AG04450 (cell line): ENCODE results near the gene SPATA2. TPM values are rescaled to one million over a fixed set of nuclear protein-coding genes. Genes with fewer than 3 reads are reported as not detected.

Experiments used
- CTCF ChIA-PET: fragments of 300-600, 350-600 bp; formaldehyde crosslinking; extraction: SDS; loops from one replicate; lab custom pipeline; 2022; ENCODE audit warnings: antibody characterized with exemption, inconsistent platforms; lab: Charles Lee
- POLR2A ChIA-PET: fragments of 350-600 bp; formaldehyde crosslinking; extraction: SDS; loops from one replicate; lab custom pipeline; 2021; ENCODE audit warnings: antibody characterized with exemption, inconsistent platforms; lab: Yijun Ruan, JAX
- DNase-seq: peaks from one replicate; pipeline ENCODE4 v3.0.0-alpha.2; 2011; ENCODE audit warnings: low read depth, low spot score
- H3K27ac ChIP-seq: one replicate; pipeline ENCODE4 v1.5.1; 2012; ENCODE audit warnings: low read depth, low read length, control low read depth
- H3K27me3 ChIP-seq: one replicate; pipeline ENCODE4 v1.6.0; 2012; ENCODE audit warnings: low read length; ENCODE audit not compliant: control insufficient read depth, insufficient read depth
- H3K4me3 ChIP-seq: 2 replicates; pipeline ENCODE4 v1.5.1; 2011; ENCODE audit warnings: mild to moderate bottlenecking, low read depth, low read length, control low read depth
- H3K9me3 ChIP-seq: 2 replicates; pipeline ENCODE4 v1.5.1; 2012; ENCODE audit warnings: low read length; ENCODE audit not compliant: control insufficient read depth, insufficient read depth
- CTCF ChIP-seq: IDR thresholded peaks from 2 replicates; pipeline ENCODE4 v1.5.1; 2011; ENCODE audit warnings: low read depth, low read length, control low read depth, inconsistent platforms
- polyA plus RNA-seq: library from polyadenylated mRNA; depleted of rRNA; stranded (reverse); fragments of >200 nt; gene quantifications from 2 replicates; pipeline ENCODE4 v1.2.3, GENCODE V29; 2011

Gene SPATA2
- polyA plus RNA-seq, 1 experiment = 4.7 TPM

DNA sequence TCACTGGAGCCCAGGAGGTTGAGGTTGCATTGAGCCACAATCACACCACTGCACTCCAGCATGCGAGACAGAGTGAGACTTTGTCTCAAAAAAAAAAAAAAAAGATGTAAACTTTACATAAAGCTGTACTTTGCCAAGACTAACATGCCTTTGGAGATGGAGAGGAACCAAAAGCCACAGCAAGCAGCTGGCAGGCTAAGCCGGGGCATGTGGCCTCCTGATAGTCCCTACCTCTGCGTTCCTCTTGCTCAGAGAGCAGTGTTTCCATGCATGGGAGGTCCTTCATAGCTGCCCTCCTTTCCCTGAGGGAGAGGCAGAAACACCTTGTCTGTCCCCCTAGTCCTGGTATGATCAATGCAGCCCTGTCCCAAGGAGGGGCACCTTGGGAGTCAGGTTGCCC, 35.2 kb downstream of the SPATA2 start:
- ChIA-PET CTCF (interaction anchor here (0.7 to 3.5 kb wide), 3 partner anchors 8 to 1092 kb away, joined by 4 to 19 read pairs (median 4); no protein-coding TSS in a partner anchor), POLR2A (interaction anchor here (0.6 kb wide), 1 partner anchor 101 kb away, joined by 3 read pairs; no protein-coding TSS in a partner anchor)
- Histone ChIP-seq H3K4me3 (no peak overlapping the region), H3K27me3 (no peaks in the 10 kb centered on the region), H3K9me3 (no peaks in the 10 kb centered on the region), H3K27ac (no peak overlapping the region)
- no peak for DNase-seq
- TF ChIP-seq CTCF = no peak

- no peak overlapping the region for H3K4me3 ChIP-seq
- H3K9me3 ChIP-seq = no peaks in the 10 kb centered on the region
- no peak overlapping the region for H3K27ac ChIP-seq
- DNase-seq = no peak
- H3K27me3 ChIP-seq = no peaks in the 10 kb centered on the region
- POLR2A ChIA-PET = no interaction called here
- CTCF ChIA-PET = interaction anchor here (0.7 to 3.5 kb wide), 2 partner anchors 9 to 276 kb away, joined by 3 to 19 read pairs; no protein-coding TSS in a partner anchor
- TF ChIP-seq CTCF = no peak
These were observed 36.4 kb downstream of the SPATA2 start for GRCh38 chr20:49878977-49879376.

GRCh38 chr20:49877386-49877921, 37.9 kb downstream of the SPATA2 start:
- TF ChIP-seq CTCF = no peak
- POLR2A ChIA-PET = no interaction called here
- no peak overlapping the region for H3K27ac ChIP-seq
- no peak for DNase-seq
- H3K9me3 ChIP-seq = no peaks in the 10 kb centered on the region
- no peak overlapping the region for H3K4me3 ChIP-seq
- H3K27me3 ChIP-seq = no peaks in the 10 kb centered on the region
- CTCF ChIA-PET = interaction anchor here (0.6 to 3.5 kb wide), 2 partner anchors 11 to 275 kb away, joined by 6 to 19 read pairs; no protein-coding TSS in a partner anchor

DNA sequence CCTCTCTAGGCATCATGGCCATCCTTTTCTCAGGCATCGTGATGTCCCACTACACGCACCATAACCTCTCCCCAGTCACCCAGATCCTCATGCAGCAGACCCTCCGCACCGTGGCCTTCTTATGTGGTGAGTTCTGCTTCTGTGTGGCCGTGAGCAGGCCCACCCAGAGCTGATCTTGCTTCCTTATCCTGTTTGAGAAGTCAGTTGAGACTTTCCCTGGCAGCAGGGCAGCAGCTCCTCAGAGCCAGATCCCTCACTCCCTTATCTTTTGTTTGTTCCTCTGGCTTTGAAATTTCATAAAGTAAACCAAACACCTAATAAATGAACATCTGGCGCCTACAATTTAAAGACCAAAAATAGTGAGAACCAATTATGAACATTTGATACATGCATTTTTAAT, 40.6 kb downstream of the SPATA2 start:
- no peak overlapping the region for H3K27ac ChIP-seq

More for the DNA sequence above, 40.6 kb downstream of the SPATA2 start:
- TF ChIP-seq CTCF = no peak
- DNase-seq = no peak
- no peak overlapping the region for H3K4me3 ChIP-seq
- ChIA-PET CTCF (no interaction called here), POLR2A (no interaction called here)
- H3K9me3 ChIP-seq = no peaks in the 10 kb centered on the region
- no peaks in the 10 kb centered on the region for H3K27me3 ChIP-seq
